Measurements from ENCODE around the gene MEGF11. TPM values are rescaled to one million over a fixed set of nuclear protein-coding genes. Genes with fewer than 3 reads are reported as not detected.

The MEGF11 gene
- total RNA-seq, 1 experiment from 2014 or later = 1.2 TPM

GRCh38 chr15:65996901-65997300 lies 256.6 kb downstream of the MEGF11 start:
- Histone ChIP-seq H4K20me1 (ENCODE audit: control insufficient read depth, insufficient read depth, insufficient read length) (no peaks in the 10 kb centered on the region), H3K56ac (ENCODE audit: insufficient read length, low read depth, low read length) (no peak overlapping the region), H3K18ac (ENCODE audit: insufficient read length, low read depth, low read length) (no peak overlapping the region), H3K9me3 (ENCODE audit: control insufficient read depth, low read depth, low read length) (no peaks in the 10 kb centered on the region), H3K4me2 (ENCODE audit: insufficient read depth, insufficient read length, low read length) (no peak overlapping the region), H3K79me1 (ENCODE audit: insufficient read depth, low read depth, low read length, poor library complexity, severe bottlenecking) (no peaks in the 10 kb centered on the region), H3K27ac (ENCODE audit: insufficient read length, low read depth, low read length) (no peak overlapping the region), H3K9ac (ENCODE audit: extremely low read depth, insufficient read length, low read length) (no peak overlapping the region), H2BK15ac (ENCODE audit: low read depth, low read length) (no peak overlapping the region), H3K27me3 (ENCODE audit: insufficient read depth, low read length) (no peaks in the 10 kb centered on the region), H2BK5ac (ENCODE audit: insufficient read length, low read length) (no peak overlapping the region), H3K14ac (ENCODE audit: insufficient read depth, low read length) (no peak overlapping the region), H3K4ac (ENCODE audit: low read depth, low read length) (no peak overlapping the region), H3K79me2 (ENCODE audit: insufficient read depth, low read length) (no peaks in the 10 kb centered on the region), H2AK5ac (ENCODE audit: insufficient read length, low read length) (no peak overlapping the region), H4K5ac (ENCODE audit: insufficient read length, low read depth, low read length) (no peak overlapping the region), H2BK20ac (ENCODE audit: low read depth, low read length, poor library complexity, severe bottlenecking) (no peak overlapping the region), H2BK12ac (ENCODE audit: insufficient read length, low read depth, low read length) (no peak overlapping the region), H4K91ac (ENCODE audit: insufficient read length, low read depth, low read length) (no peak overlapping the region), H3T11ph (ENCODE audit: low read length) (no peak overlapping the region), H2BK120ac (ENCODE audit: low read depth, low read length, poor library complexity, severe bottlenecking) (no peak overlapping the region), H3K4me1 (ENCODE audit: insufficient read depth, low read length) (peaks cover 2% of the 10 kb centered on the region; the same call in 1 of the 2 replicates), H3K23me2 (ENCODE audit: insufficient read length, low read depth, low read length, poor library complexity, severe bottlenecking) (no peaks in the 10 kb centered on the region), H4K8ac (replicated peaks; ENCODE audit: insufficient read length, low read depth, low read length) (no peak overlapping the region), H2AFZ (ENCODE audit: low read length) (no peak overlapping the region), H3K23ac (ENCODE audit: insufficient read length, low read depth, low read length) (no peak overlapping the region)
- no peak for DNase-seq
- Mint-ChIP-seq H3K4me3 (no peak overlapping the region), H3K36me3 (ENCODE audit: insufficient read depth in 1 of 3, low read depth in 3 of 3) (no peaks in the 10 kb centered on the region), H3K27ac (no peak overlapping the region), H3K9me3 (no peaks in the 10 kb centered on the region), H3K27me3 (ENCODE audit: low read depth) (peaks cover 3% of the 10 kb centered on the region), H3K4me1 (peaks cover 40 to 48% of the 10 kb centered on the region in 2 experiments)
- no CpG with 5 or more reads among the region's 5 CpGs for WGBS (ENCODE audit: extremely low coverage, insufficient read length, low lambda C conversion rate)
- TF ChIP-seq CTCF (conservative IDR thresholded peaks at IDR 0.05) = no peak
